Activated T-cell treated with anti-CD3 and anti-CD28 coated beads, Interleukin-2, amount 50 U/mL, for 1 hour (primary cell): ENCODE data around the gene TXLNB.

ENCODE experiments used
- DNase-seq: peaks from one replicate; pipeline ENCODE4 v3.0.0-alpha.2; 2020

Gene TXLNB

GRCh38 chr6:139291813-139292619, at the start of gene TXLNB:
Gene TXLNB, minus strand, starts transcription at chr6:139291998. Its CDS starts 3,099 bp downstream, at chr6:139288899.
- DNase-seq = peak; percentile 70

GRCh38 chr6:139341060-139341459, 49.3 kb upstream of the TXLNB start:
- DNase-seq = no peak

GRCh38 chr6:139338795-139339194, 47.0 kb upstream of the TXLNB start:
- DNase-seq = no peak

- DNase-seq = no peak
Observed at GRCh38 chr6:139337830-139338229, 46.0 kb upstream of the TXLNB start.

GRCh38 chr6:139337001-139337400, 45.2 kb upstream of the TXLNB start:
- DNase-seq = no peak

- no peak for DNase-seq
Observed at GRCh38 chr6:139336488-139336887, 44.7 kb upstream of the TXLNB start.

GRCh38 chr6:139335447-139336210, 43.8 kb upstream of the TXLNB start:
- no peak for DNase-seq

- no peak for DNase-seq
Observed at GRCh38 chr6:139334806-139335446, 43.1 kb upstream of the TXLNB start.

GRCh38 chr6:139330826-139331500, 39.2 kb upstream of the TXLNB start:
- DNase-seq = no peak

GRCh38 chr6:139330306-139330705, 38.5 kb upstream of the TXLNB start:
- DNase-seq = no peak

GRCh38 chr6:139329224-139329623, 37.4 kb upstream of the TXLNB start:
- DNase-seq = no peak

GRCh38 chr6:139327038-139327437, 35.2 kb upstream of the TXLNB start:
- DNase-seq = no peak

- no peak for DNase-seq
Observed at GRCh38 chr6:139325686-139326085, 33.9 kb upstream of the TXLNB start.

- DNase-seq = no peak
Observed at GRCh38 chr6:139325125-139325524, 33.3 kb upstream of the TXLNB start.

- no peak for DNase-seq
Observed at GRCh38 chr6:139324301-139324555, 32.4 kb upstream of the TXLNB start.

- peak; percentile 78 for DNase-seq
Observed at GRCh38 chr6:139323511-139324300, 31.9 kb upstream of the TXLNB start.

- DNase-seq = no peak
Observed at GRCh38 chr6:139320081-139320480, 28.3 kb upstream of the TXLNB start.

- DNase-seq = no peak
Observed at GRCh38 chr6:139316622-139317317, 25.0 kb upstream of the TXLNB start.

GRCh38 chr6:139313784-139314545, 22.2 kb upstream of the TXLNB start:
- no peak for DNase-seq

GRCh38 chr6:139313229-139313628, 21.4 kb upstream of the TXLNB start:
- DNase-seq = no peak

GRCh38 chr6:139311831-139312230, 20.0 kb upstream of the TXLNB start:
- no peak for DNase-seq
